GM12892 (cell line): Measurements from ENCODE around the gene ANAPC2.

Source experiments
- POLR2A ChIP-seq: IDR thresholded peaks from 2 replicates; pipeline ENCODE4 v1.6.1; 2011; ENCODE audit warnings: low read depth, low read length, control low read depth
- POLR2AphosphoS5 ChIP-seq: IDR thresholded peaks from 2 replicates; pipeline ENCODE4 v1.6.1; 2011; ENCODE audit warnings: low read depth, low read length, control low read depth

GRCh38 chr9:137134191-137134590 lies 54.2 kb downstream of the ANAPC2 start:
- TF ChIP-seq POLR2AphosphoS5 (no peak), POLR2A (no peak)
